Stimulated activated CD8-positive, alpha-beta memory T cell treated with anti-CD3 and anti-CD28 coated beads, Interleukin-15, amount 100 ng/mL, for 1 hour (primary cell): ENCODE data around the gene TTC17.
"Not testable (repeated sequence)": the region's sequence is repeated elsewhere in the genome, so short reads cannot be mapped to it uniquely, and the experiment has no call there.

Experiments used
- DNase-seq: peaks from one replicate; pipeline ENCODE4 v3.0.0-alpha.2; 2020; ENCODE audit warnings: low read depth

The TTC17 gene

GRCh38 chr11:43458486-43458885 lies 99.8 kb downstream of the TTC17 start:
- no peak for DNase-seq

GRCh38 chr11:43459246-43459645 lies 100.5 kb downstream of the TTC17 start:
- DNase-seq, result no peak

GRCh38 chr11:43462359-43462758 lies 103.6 kb downstream of the TTC17 start:
- DNase-seq, result no peak

- DNase-seq, result no peak
Observed at GRCh38 chr11:43467958-43468357, 109.2 kb downstream of the TTC17 start.

- not testable (repeated sequence) for DNase-seq
Observed at GRCh38 chr11:43477491-43477890, 118.8 kb downstream of the TTC17 start.

- no peak for DNase-seq
Observed at GRCh38 chr11:43486141-43486540, 127.4 kb downstream of the TTC17 start.

GRCh38 chr11:43489869-43490465 lies 131.2 kb downstream of the TTC17 start:
- no peak for DNase-seq

GRCh38 chr11:43492701-43493100 lies 134.0 kb downstream of the TTC17 start:
- DNase-seq, result no peak

GRCh38 chr11:43493431-43493830 lies 134.7 kb downstream of the TTC17 start:
- DNase-seq, result no peak

GRCh38 chr11:43497144-43497543 lies 138.4 kb downstream of the TTC17 start:
- DNase-seq, result no peak

GRCh38 chr11:43498561-43498960 lies 139.8 kb downstream of the TTC17 start:
- no peak for DNase-seq

- no peak for DNase-seq
Observed at GRCh38 chr11:43503417-43503816, 144.7 kb downstream of the TTC17 start.

- DNase-seq, result no peak
Observed at GRCh38 chr11:43504316-43504950, 145.7 kb downstream of the TTC17 start.

GRCh38 chr11:43505171-43505570 lies 146.5 kb downstream of the TTC17 start:
- DNase-seq, result no peak

- DNase-seq, result no peak
Observed at GRCh38 chr11:43507171-43507570, 148.5 kb downstream of the TTC17 start.

- no peak for DNase-seq
Observed at GRCh38 chr11:43508511-43508918, 149.8 kb downstream of the TTC17 start.

GRCh38 chr11:43511959-43512358 lies 153.2 kb downstream of the TTC17 start:
- DNase-seq, result no peak

- no peak for DNase-seq
Observed at GRCh38 chr11:43515090-43515489, 156.4 kb downstream of the TTC17 start.

GRCh38 chr11:43516316-43516850 lies 157.7 kb downstream of the TTC17 start:
- no peak for DNase-seq

GRCh38 chr11:43517518-43517917 lies 158.8 kb downstream of the TTC17 start:
- DNase-seq, result no peak

GRCh38 chr11:43518408-43519160 lies 159.9 kb downstream of the TTC17 start:
- DNase-seq, result no peak

- DNase-seq, result no peak
Observed at GRCh38 chr11:43521471-43521870, 162.8 kb downstream of the TTC17 start.

- DNase-seq, result no peak
Observed at GRCh38 chr11:43523632-43524031, 164.9 kb downstream of the TTC17 start.
